Measurements from ENCODE around the gene ATP2B2.

DNA sequence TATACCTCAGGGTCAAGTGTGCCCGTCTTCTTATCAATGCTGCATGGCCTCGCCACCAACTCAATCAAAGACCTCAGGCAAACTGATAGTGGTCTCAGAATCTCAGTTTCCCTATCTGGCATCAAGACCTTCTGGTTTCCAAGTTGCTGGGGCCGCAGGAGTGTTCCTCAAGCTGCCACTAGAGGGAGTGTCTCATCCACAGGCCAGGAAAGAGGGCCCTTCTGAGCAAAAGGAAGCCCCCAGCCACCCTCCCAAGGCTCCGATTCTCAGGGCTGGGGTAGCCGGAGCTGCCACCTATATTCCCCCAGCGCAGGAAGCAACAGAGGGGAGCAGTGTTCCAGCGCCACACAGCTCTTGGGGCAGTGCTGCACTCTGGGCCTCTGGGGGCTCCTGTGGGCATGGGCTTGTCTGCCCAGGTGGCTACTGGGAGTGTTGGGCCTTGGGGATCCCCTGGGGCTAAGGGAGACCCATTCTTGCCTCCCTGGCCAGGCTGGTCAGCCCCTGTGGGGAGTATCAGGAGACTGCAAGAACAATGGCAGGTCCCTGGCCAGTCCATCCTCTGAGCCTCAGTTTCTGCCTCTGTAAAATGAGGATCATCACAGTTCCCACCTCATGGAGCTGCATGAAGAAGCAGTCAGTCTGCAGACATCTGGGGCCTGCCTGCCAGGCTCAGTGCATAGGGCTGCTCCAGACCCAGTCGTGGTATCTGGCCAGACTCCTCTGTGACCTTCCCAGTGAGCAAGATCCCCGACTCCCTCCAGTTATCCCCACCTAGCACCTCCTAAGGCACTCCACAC lies 161.0 kb downstream of the ATP2B2 start:
- TF ChIP-seq SUZ12 (IDR thresholded peaks at IDR 0.05; ENCODE audit: extremely low read depth, insufficient read depth, insufficient read length) (no peak), ZNF274 (IDR thresholded peaks at IDR 0.05; ENCODE audit: low read depth, low read length) (no peak), YY1 (IDR thresholded peaks at IDR 0.05; ENCODE audit: insufficient read depth, insufficient read length) (no peak)
